ENCODE data around the gene PCNT. TPM values are rescaled to one million over a fixed set of nuclear protein-coding genes. Genes with fewer than 3 reads are reported as not detected.

The PCNT gene
- total RNA-seq, 1 experiment from 2014 or later = 39.6 TPM

GRCh38 chr21:46340998-46341397, 17.0 kb downstream of the PCNT start:
- H3K18ac ChIP-seq (ENCODE audit: insufficient read length, low read depth, low read length) = no peak overlapping the region
- no peaks in the 10 kb centered on the region for H3K79me2 ChIP-seq (ENCODE audit: insufficient read depth, low read length)
- no peak overlapping the region for H2BK120ac ChIP-seq (ENCODE audit: low read depth, low read length, poor library complexity, severe bottlenecking)
- no peak overlapping the region for H3K4me2 ChIP-seq (ENCODE audit: insufficient read depth, insufficient read length, low read length)
- WGBS (ENCODE audit: extremely low coverage, insufficient read length, low lambda C conversion rate) = no CpG with 5 or more reads among the region's 8 CpGs
- H3K14ac ChIP-seq (ENCODE audit: insufficient read depth, low read length) = no peak overlapping the region
- H3K4me3 Mint-ChIP-seq = no peak overlapping the region
- H3K4me1 ChIP-seq (ENCODE audit: insufficient read depth, low read length) = no peaks in the 10 kb centered on the region
- H3K9me3 Mint-ChIP-seq = no peaks in the 10 kb centered on the region; a peak in 1 of 5 replicates
- no peaks in the 10 kb centered on the region for H3K23me2 ChIP-seq (ENCODE audit: insufficient read length, low read depth, low read length, poor library complexity, severe bottlenecking)
- no peak overlapping the region for H3K56ac ChIP-seq (ENCODE audit: insufficient read length, low read depth, low read length)
- H2AK5ac ChIP-seq (ENCODE audit: insufficient read length, low read length) = no peak overlapping the region
- no peak for DNase-seq
- H2BK15ac ChIP-seq (ENCODE audit: low read depth, low read length) = no peak overlapping the region
- H3K4me1 Mint-ChIP-seq = no peaks in the 10 kb centered on the region
- H3K27ac ChIP-seq (ENCODE audit: insufficient read length, low read depth, low read length) = no peak overlapping the region
- no peaks in the 10 kb centered on the region for H4K20me1 ChIP-seq (ENCODE audit: control insufficient read depth, insufficient read depth, insufficient read length)
- no peak overlapping the region for H2BK20ac ChIP-seq (ENCODE audit: low read depth, low read length, poor library complexity, severe bottlenecking)
- no peak overlapping the region for H4K8ac ChIP-seq (replicated peaks; ENCODE audit: insufficient read length, low read depth, low read length)
- H4K5ac ChIP-seq (ENCODE audit: insufficient read length, low read depth, low read length) = no peak overlapping the region
- no peak overlapping the region for H2AFZ ChIP-seq (ENCODE audit: low read length)
- no peak overlapping the region for H3T11ph ChIP-seq (ENCODE audit: low read length)
- H3K4ac ChIP-seq (ENCODE audit: low read depth, low read length) = no peak overlapping the region
- H4K91ac ChIP-seq (ENCODE audit: insufficient read length, low read depth, low read length) = no peak overlapping the region
- no peaks in the 10 kb centered on the region for H3K9me3 ChIP-seq (ENCODE audit: control insufficient read depth, low read depth, low read length)
- no peak for TF ChIP-seq CTCF (conservative IDR thresholded peaks at IDR 0.05)
- peaks cover 7% of the 10 kb centered on the region for H3K79me1 ChIP-seq (ENCODE audit: insufficient read depth, low read depth, low read length, poor library complexity, severe bottlenecking)
- H3K27me3 ChIP-seq (ENCODE audit: insufficient read depth, low read length) = no peaks in the 10 kb centered on the region
- H3K23ac ChIP-seq (ENCODE audit: insufficient read length, low read depth, low read length) = no peak overlapping the region
- H3K27ac Mint-ChIP-seq = peak overlapping the region in 1 of 3 experiments; percentile 83; a peak in 2 of 7 replicates
- no peak overlapping the region for H2BK5ac ChIP-seq (ENCODE audit: insufficient read length, low read length)
- no peaks in the 10 kb centered on the region for H3K27me3 Mint-ChIP-seq (ENCODE audit: low read depth)
- H3K36me3 Mint-ChIP-seq (ENCODE audit: insufficient read depth in 1 of 3, low read depth in 3 of 3) = peaks cover 36 to 66% (median 59%) of the 10 kb centered on the region in 3 experiments
- H3K9ac ChIP-seq (ENCODE audit: extremely low read depth, insufficient read length, low read length) = no peak overlapping the region
- no peak overlapping the region for H2BK12ac ChIP-seq (ENCODE audit: insufficient read length, low read depth, low read length)

Measured in H9 (cell line).